ENCODE data around the gene TTF2.

DNA sequence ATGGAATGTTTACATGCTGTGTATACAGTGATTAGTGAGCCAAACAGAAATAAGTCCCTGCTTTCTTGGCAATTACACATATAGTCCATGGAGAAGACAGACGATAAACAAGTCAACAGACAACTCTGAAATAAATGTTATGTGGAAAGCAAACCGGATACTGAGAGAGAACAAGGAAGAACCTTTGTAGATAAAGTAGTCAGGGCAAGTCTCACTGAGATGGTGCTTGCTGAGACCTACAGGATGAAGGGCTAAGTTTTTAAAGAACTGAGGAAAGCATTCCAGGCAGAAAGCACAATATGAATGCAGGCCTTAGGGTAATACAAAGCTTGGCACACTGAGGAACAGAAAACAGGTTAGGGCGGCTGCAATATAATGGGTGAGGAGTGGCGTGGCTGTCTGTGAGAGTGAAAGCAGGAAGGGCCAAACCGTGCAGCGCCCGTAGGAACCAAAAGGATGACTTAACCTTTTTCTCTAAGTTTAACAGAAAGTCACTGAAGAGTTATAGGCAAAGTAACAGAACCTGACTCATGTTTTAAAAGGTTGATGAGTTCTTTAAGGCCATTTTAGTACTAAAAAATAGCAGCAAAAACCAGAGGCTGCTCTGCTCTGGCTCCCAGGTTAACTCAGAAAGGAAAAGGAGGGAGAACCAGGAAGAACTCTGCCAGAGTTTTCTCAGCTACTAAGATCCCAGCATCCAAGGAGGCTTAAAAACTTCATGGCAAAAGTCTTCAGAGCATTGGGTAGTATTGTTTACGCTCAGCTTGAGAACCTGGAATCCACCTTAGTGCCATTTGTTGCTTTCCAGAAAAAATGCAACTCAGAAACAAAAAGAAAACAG is 8.7 kb upstream of the TTF2 start:
- TF ChIP-seq CTCF (IDR thresholded peaks at IDR 0.05), result no peak
- TF ChIP-seq POLR2A (IDR thresholded peaks at IDR 0.05), result no peak

All from ovary (tissue), 3 donors.